HCT116 (cell line): ENCODE measurements around the gene CALD1. TPM values are rescaled to one million over a fixed set of nuclear protein-coding genes. Genes with fewer than 3 reads are reported as not detected.

ENCODE experiments used
- ATAC-seq: fragments of 200-7000 bp; cut with Tn5 transposase; 2 replicates; pipeline ENCODE4 v1.9.1; 2020; ENCODE audit warnings: mild to moderate bottlenecking, moderate library complexity
- BruUV-seq: library from RNA; stranded (reverse); fragments of 400-500 nt; replicated peaks from 2 replicates; lab custom pipeline; 2021; lab: Mats Ljungman, UMichigan
- CTCF ChIA-PET: fragments of 300-600 bp; sonication (Branson Sonifier 250); formaldehyde crosslinking; loops from one replicate; lab custom pipeline; 2021; ENCODE audit warnings: antibody characterized with exemption; lab: Charles Lee
- POLR2A ChIA-PET: fragments of 300-600, 350-600 bp; sonication (Branson Sonifier 250); formaldehyde crosslinking; loops from one replicate; lab custom pipeline; 2021; ENCODE audit warnings: antibody characterized with exemption; lab: Charles Lee
- RAD21 ChIA-PET, 2 experiments: fragments of 300-600 bp; sonication (Branson Sonifier 250); formaldehyde crosslinking; loops; one replicate each; lab custom pipeline; 2023; ENCODE audit warnings: low total read pairs in 2 of 2; ENCODE audit not compliant: uncharacterized antibody in 2 of 2, unreplicated experiment in 2 of 2, low non-redundant PET in 1 of 2; lab: Charles Lee
- DNase-seq: peaks from one replicate; pipeline ENCODE4 v3.0.0-alpha.2; 2010; ENCODE audit warnings: low read depth, low spot score
- H2AFZ ChIP-seq: fragments of 200-600 bp; shearing (Covaris generic), sonication (generic); 2 replicates; pipeline ENCODE4 v1.6.1; 2017; ENCODE audit warnings: low read depth, mixed run types, mixed read lengths, antibody characterized with exemption, low read length; ENCODE audit not compliant: poor library complexity, severe bottlenecking
- H3K27ac ChIP-seq: 2 replicates; pipeline ENCODE4 v1.5.1; 2012; ENCODE audit warnings: low read depth, low read length
- H3K27me3 ChIP-seq: fragments of 200-600 bp; sonication (generic); 2 replicates; pipeline ENCODE4 v1.6.1; 2016; ENCODE audit warnings: mixed run types, low read length, mixed read lengths; ENCODE audit not compliant: insufficient read depth
- H3K36me3 ChIP-seq, 2 experiments: fragments of 200-500 bp in 1 of 2; fragments of 200-600 bp in 1 of 2; sonication (Bioruptor generic) in 1 of 2; sonication (generic) in 1 of 2; 2 replicates each; pipeline versions ENCODE4 v1.5.1 to v1.6.1; 2014 to 2016; ENCODE audit warnings: low read length in 2 of 2, inconsistent platforms in 1 of 2, mixed read lengths in 1 of 2, mixed run types in 1 of 2; ENCODE audit not compliant: insufficient read depth in 2 of 2, control insufficient read depth in 1 of 2
- H3K4me1 ChIP-seq, 2 experiments: fragments of 200-600 bp in 1 of 2; sonication (generic) in 1 of 2; 2 replicates each; pipeline versions ENCODE4 v1.5.1 to v1.6.1; 2012 to 2017; ENCODE audit warnings: low read length in 2 of 2, inconsistent platforms in 1 of 2, mild to moderate bottlenecking in 1 of 2, mixed read lengths in 1 of 2, mixed run types in 1 of 2, moderate library complexity in 1 of 2; ENCODE audit not compliant: insufficient read depth in 2 of 2, control insufficient read depth in 1 of 2
- H3K4me2 ChIP-seq: fragments of 200-600 bp; sonication (generic); 2 replicates; pipeline ENCODE4 v1.6.1; 2017; ENCODE audit warnings: mixed run types, low read length, mixed read lengths
- H3K4me3 ChIP-seq, 2 experiments: fragments of 200-600 bp in 1 of 2; sonication (generic) in 1 of 2; replicated peaks in 1 of 2; 2 replicates each; pipeline ENCODE4 v1.5.1; 2011 to 2016; ENCODE audit warnings: low read length in 2 of 2, control low read depth in 1 of 2, low read depth in 1 of 2, mild to moderate bottlenecking in 1 of 2, mixed read lengths in 1 of 2, mixed run types in 1 of 2
- H3K79me2 ChIP-seq: fragments of 200-600 bp; sonication (generic); 2 replicates; pipeline ENCODE4 v1.6.1; 2017; ENCODE audit warnings: mild to moderate bottlenecking, mixed run types, low read length, moderate library complexity, mixed read lengths; ENCODE audit not compliant: insufficient read depth
- H3K9ac ChIP-seq: fragments of 200-600 bp; sonication (generic); 2 replicates; pipeline ENCODE4 v1.6.1; 2016; ENCODE audit warnings: low read length, mixed read lengths
- H3K9me2 ChIP-seq: fragments of 200-600 bp; sonication (generic), shearing (Covaris generic); 2 replicates; pipeline ENCODE4 v1.6.1; 2017; ENCODE audit warnings: mixed run types, mild to moderate bottlenecking, moderate library complexity; ENCODE audit not compliant: insufficient read depth
- H3K9me3 ChIP-seq, 2 experiments: fragments of 200-500 bp in 1 of 2; fragments of 200-600 bp in 1 of 2; sonication (Bioruptor generic) in 1 of 2; sonication (generic) in 1 of 2; 2 replicates each; pipeline ENCODE4 v1.6.1; 2014 to 2017; ENCODE audit warnings: low read length in 2 of 2, mixed read lengths in 2 of 2, inconsistent platforms in 1 of 2, low read depth in 1 of 2, mild to moderate bottlenecking in 1 of 2, mixed run types in 1 of 2, moderate library complexity in 1 of 2; ENCODE audit not compliant: control insufficient read depth in 1 of 2, insufficient read depth in 1 of 2
- H4K20me1 ChIP-seq: fragments of 200-600 bp; sonication (generic), shearing (Covaris generic); 2 replicates; pipeline ENCODE4 v1.6.1; 2017; ENCODE audit warnings: mixed run types, mild to moderate bottlenecking, moderate library complexity; ENCODE audit not compliant: insufficient read depth
- CEBPB ChIP-seq: IDR thresholded peaks from 2 replicates; pipeline ENCODE4 v1.6.1; 2012; ENCODE audit warnings: low read depth
- CTCF ChIP-seq, 3 experiments: fragments of 200-600 bp in 1 of 3; sonication (generic) in 1 of 3; IDR thresholded peaks in 2 of 3; conservative IDR thresholded peaks in 1 of 3; 2 replicates each; pipeline ENCODE4 v1.5.1; 2012 to 2017; ENCODE audit warnings: low read depth in 2 of 3, low read length in 2 of 3, antibody characterized with exemption in 1 of 3, borderline replicate concordance in 1 of 3, control low read depth in 1 of 3, mild to moderate bottlenecking in 1 of 3, mixed read lengths in 1 of 3, mixed run types in 1 of 3, moderate library complexity in 1 of 3; ENCODE audit not compliant: insufficient read depth in 1 of 3
- EGR1 ChIP-seq: IDR thresholded peaks from 2 replicates; pipeline ENCODE4 v1.6.1; 2012; ENCODE audit warnings: low read depth
- ELF1 ChIP-seq: IDR thresholded peaks from 2 replicates; pipeline ENCODE4 v1.6.1; 2012; ENCODE audit warnings: low read depth, borderline replicate concordance
- EZH2 ChIP-seq: fragments of 200-600 bp; sonication (generic); IDR thresholded peaks from 2 replicates; pipeline ENCODE4 v1.6.1; 2017; ENCODE audit warnings: antibody characterized with exemption, mixed run types
- JUND ChIP-seq: IDR thresholded peaks from 2 replicates; pipeline ENCODE4 v1.6.1; 2012
- POLR2AphosphoS5 ChIP-seq: IDR thresholded peaks from 2 replicates; pipeline ENCODE4 v1.6.1; 2011; ENCODE audit warnings: mild to moderate bottlenecking, low read depth, low read length, moderate library complexity
- SIN3A ChIP-seq: IDR thresholded peaks from 2 replicates; pipeline ENCODE4 v1.6.1; 2012; ENCODE audit warnings: low read depth
- SP1 ChIP-seq: IDR thresholded peaks from 2 replicates; pipeline ENCODE4 v1.6.1; 2012; ENCODE audit warnings: low read depth
- TCF7L2 ChIP-seq: IDR thresholded peaks from 2 replicates; pipeline ENCODE4 v1.7.0; 2011; ENCODE audit warnings: borderline replicate concordance, inconsistent platforms; ENCODE audit not compliant: insufficient read depth, insufficient read length; ENCODE audit errors: extremely low read depth
- ZFX ChIP-seq: fragments of 450-650 bp; IDR thresholded peaks from 2 replicates; pipeline ENCODE4 v1.6.1; 2017
- intact Hi-C: fragments of 100-400 bp; cut with micrococcal nuclease; formaldehyde crosslinking; loops from 2 replicates; pipeline ENCODE4 v1.10.0; 2022
- total RNA-seq: library from RNA; stranded (reverse); gene quantifications from one replicate; pipeline ENCODE4 v1.2.1, GENCODE V29; 2021; ENCODE audit not compliant: unreplicated experiment
- TF ChIP-seq, protein P1 (sequence below): IDR thresholded peaks from 2 replicates; pipeline ENCODE4 v1.6.1; 2012

CALD1 gene
- total RNA-seq, 1 experiment from 2014 or later: 66.8 TPM

- RAD21 ChIA-PET: no interaction called here
- H3K36me3 ChIP-seq: no peaks in the 10 kb centered on the region
- CTCF ChIA-PET: no interaction called here
- peaks cover 0 to 7% of the 10 kb centered on the region in 2 experiments; a peak in 1 of 4 replicates for H3K4me1 ChIP-seq
- H3K79me2 ChIP-seq: no peaks in the 10 kb centered on the region
- TF ChIP-seq EZH2 (no peak), ELF1 (no peak), SP1 (no peak), CEBPB (no peak), POLR2AphosphoS5 (no peak), CTCF (IDR thresholded peaks at IDR 0.05 in 2 of 3, conservative IDR thresholded peaks at IDR 0.05 in 1 of 3; ENCODE audit: borderline replicate concordance in 1 of 3, insufficient read depth in 1 of 3, low read depth in 2 of 3, low read length in 2 of 3) (no peak), TCF7L2 (no peak), EGR1 (no peak), ZFX (no peak), JUND (no peak), SIN3A (no peak)
- TF ChIP-seq, protein P1, sequence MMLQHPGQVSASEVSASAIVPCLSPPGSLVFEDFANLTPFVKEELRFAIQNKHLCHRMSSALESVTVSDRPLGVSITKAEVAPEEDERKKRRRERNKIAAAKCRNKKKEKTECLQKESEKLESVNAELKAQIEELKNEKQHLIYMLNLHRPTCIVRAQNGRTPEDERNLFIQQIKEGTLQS: no peak
- H3K9me2 ChIP-seq: no peaks in the 10 kb centered on the region
- H2AFZ ChIP-seq: no peak overlapping the region
- no peak overlapping the region for H3K4me2 ChIP-seq
- H3K27me3 ChIP-seq: no peaks in the 10 kb centered on the region
- ATAC-seq (no peak), DNase-seq (no peak)
- intact Hi-C loops: loop anchor here (5.0 kb wide), 1 partner anchor 62 kb away; no protein-coding TSS in a partner anchor
- no peak overlapping the region for H3K4me3 ChIP-seq
- POLR2A ChIA-PET: no interaction called here
- H3K9ac ChIP-seq: no peak overlapping the region
- BruUV-seq: no TSS peak
- no peaks in the 10 kb centered on the region for H3K9me3 ChIP-seq
- H3K27ac ChIP-seq: no peak overlapping the region
- H4K20me1 ChIP-seq: no peaks in the 10 kb centered on the region
Observed at GRCh38 chr7:134879815-134880475, 100.5 kb downstream of the CALD1 start.
